Thymus (tissue), 11 donors: ENCODE data around the gene STAT5B. TPM values are rescaled to one million over a fixed set of nuclear protein-coding genes. Genes with fewer than 3 reads are reported as not detected.
A peak's percentile ranks its signal among the peaks of the same experiment; 100 is the strongest.

ENCODE experiments used
- DNase-seq, 9 donors: peaks; one replicate each; pipeline ENCODE4 v3.0.0-alpha.2; 2013; ENCODE audit warnings: low spot score in 9 of 9, low read depth in 6 of 9, missing footprints in 1 of 9
- H3K27ac ChIP-seq, 2 donors: one replicate each; pipeline ENCODE4 v1.5.1; 2013; ENCODE audit warnings: control low read depth in 1 of 2, low read depth in 1 of 2, low read length in 1 of 2, mild to moderate bottlenecking in 1 of 2, moderate library complexity in 1 of 2
- H3K27me3 ChIP-seq, 2 donors: one replicate each; pipeline ENCODE4 v1.5.1; 2013; ENCODE audit warnings: low read length in 1 of 2; ENCODE audit not compliant: control insufficient read depth in 2 of 2, insufficient read depth in 1 of 2
- H3K36me3 ChIP-seq, 2 donors: one replicate each; pipeline ENCODE4 v1.5.1; 2013; ENCODE audit warnings: low read length in 1 of 2, mild to moderate bottlenecking in 1 of 2, moderate library complexity in 1 of 2; ENCODE audit not compliant: control insufficient read depth in 2 of 2, insufficient read depth in 2 of 2
- H3K4me1 ChIP-seq, 2 donors: one replicate each; pipeline ENCODE4 v1.5.1; 2013; ENCODE audit warnings: low read length in 2 of 2; ENCODE audit not compliant: control insufficient read depth in 2 of 2, insufficient read depth in 2 of 2
- H3K4me3 ChIP-seq, 2 donors: one replicate each; pipeline ENCODE4 v1.5.1; 2013; ENCODE audit warnings: low read length in 2 of 2, control low read depth in 1 of 2, mild to moderate bottlenecking in 1 of 2
- H3K9me3 ChIP-seq, 2 donors: one replicate each; pipeline ENCODE4 v1.5.1; 2013; ENCODE audit warnings: low read length in 1 of 2, mild to moderate bottlenecking in 1 of 2; ENCODE audit not compliant: control insufficient read depth in 2 of 2, insufficient read depth in 1 of 2
- WGBS: extraction: QIAGEN DNeasy Blood & Tissue Kit; methylation state at CpG from one replicate; pipeline ENCODE4 v1.1.7; 2013; 5-methylcytosine and 5-hydroxymethylcytosine counted together
- polyA plus RNA-seq: library from polyadenylated mRNA; stranded (reverse); fragments of 200-250 nt; gene quantifications from one replicate; pipeline ENCODE4 v1.2.3, GENCODE V29; 2013
- total RNA-seq: library from RNA; stranded (reverse); fragments of 120-200 nt; gene quantifications from one replicate; pipeline ENCODE4 v1.2.4, GENCODE V29; 2013
- donor health status: healthy.

Gene STAT5B
- total and polyA plus RNA-seq, 2 donors, result 40.9 to 51.6 TPM

GRCh38 chr17:42202159-42202558, 74.0 kb downstream of the STAT5B start:
- H3K27me3 ChIP-seq, result no peaks in the 10 kb centered on the region
- WGBS, result 97% methylated on average over 6 of the region's 6 CpGs
- peaks cover 50% of the 10 kb centered on the region in 2 donors for H3K36me3 ChIP-seq
- no peaks in the 10 kb centered on the region for H3K4me1 ChIP-seq
- no peak overlapping the region for H3K27ac ChIP-seq
- H3K4me3 ChIP-seq, result no peak overlapping the region
- H3K9me3 ChIP-seq, result no peaks in the 10 kb centered on the region
- DNase-seq, result no peak

- H3K36me3 ChIP-seq, result peaks cover 49 to 50% of the 10 kb centered on the region in 2 donors
- WGBS, result 95% methylated on average over 10 of the region's 10 CpGs
- no peak overlapping the region for H3K4me3 ChIP-seq
- H3K27ac ChIP-seq, result no peak overlapping the region
- H3K9me3 ChIP-seq, result no peaks in the 10 kb centered on the region
- DNase-seq, result no peak
- H3K4me1 ChIP-seq, result no peaks in the 10 kb centered on the region
- H3K27me3 ChIP-seq, result no peaks in the 10 kb centered on the region
Observed at GRCh38 chr17:42201458-42201772, 74.8 kb downstream of the STAT5B start.

- no peak overlapping the region for H3K4me3 ChIP-seq
- DNase-seq, result no peak
- H3K27ac ChIP-seq, result no peak overlapping the region
- WGBS, result 98% methylated on average over 14 of the region's 14 CpGs
- no peaks in the 10 kb centered on the region for H3K27me3 ChIP-seq
- peaks cover 48% of the 10 kb centered on the region in 2 donors for H3K36me3 ChIP-seq
- no peaks in the 10 kb centered on the region for H3K9me3 ChIP-seq
- no peaks in the 10 kb centered on the region for H3K4me1 ChIP-seq
Observed at GRCh38 chr17:42200706-42201457, 75.3 kb downstream of the STAT5B start.

DNA sequence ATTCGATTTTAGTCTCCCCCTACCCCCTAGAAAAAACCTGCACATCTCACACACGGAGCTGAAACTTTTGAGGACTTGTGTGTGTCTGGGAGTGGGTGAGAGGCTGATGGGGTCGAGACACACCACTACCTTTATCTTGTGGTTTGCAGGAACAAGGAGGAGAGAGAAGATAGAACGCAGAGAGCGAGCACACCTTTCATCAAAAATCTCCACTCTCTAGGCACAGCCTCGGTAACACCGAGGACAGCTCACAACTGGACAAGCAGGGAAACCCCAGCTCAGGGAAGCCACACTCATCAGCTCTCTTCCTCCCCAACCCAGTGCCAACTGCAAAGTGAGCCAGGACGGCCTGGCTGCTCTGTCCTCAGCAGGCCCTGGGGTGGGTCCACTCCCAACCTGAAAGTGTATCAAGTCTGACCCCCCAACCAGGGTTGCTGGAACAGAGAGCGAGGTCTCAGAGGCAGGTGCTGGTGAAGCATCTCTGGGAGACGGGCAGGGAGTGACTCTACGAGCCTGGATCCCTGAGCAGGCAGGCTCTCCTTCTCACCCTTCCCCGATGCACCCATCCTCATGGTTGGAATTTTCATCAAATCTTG, 76.7 kb downstream of the STAT5B start:
- 88% methylated on average over 12 of the region's 12 CpGs for WGBS
- no peak overlapping the region for H3K4me3 ChIP-seq
- no peaks in the 10 kb centered on the region for H3K9me3 ChIP-seq
- no peak overlapping the region for H3K27ac ChIP-seq
- H3K4me1 ChIP-seq, result peaks cover 1 to 2% of the 10 kb centered on the region in 2 donors
- DNase-seq, result no peak
- H3K27me3 ChIP-seq, result no peaks in the 10 kb centered on the region
- H3K36me3 ChIP-seq, result peaks cover 39 to 40% of the 10 kb centered on the region in 2 donors

GRCh38 chr17:42198897-42199296, 77.3 kb downstream of the STAT5B start:
- peaks cover 33 to 35% of the 10 kb centered on the region in 2 donors for H3K36me3 ChIP-seq
- WGBS, result 53% methylated on average over 4 of the region's 4 CpGs
- no peak overlapping the region for H3K27ac ChIP-seq
- H3K4me3 ChIP-seq, result no peak overlapping the region
- H3K9me3 ChIP-seq, result no peaks in the 10 kb centered on the region
- peak in 1 of 9 donors; percentile 25 for DNase-seq
- H3K4me1 ChIP-seq, result peaks cover 3 to 8% of the 10 kb centered on the region in 2 donors
- no peaks in the 10 kb centered on the region for H3K27me3 ChIP-seq

GRCh38 chr17:42197564-42198156, 78.5 kb downstream of the STAT5B start:
- no peaks in the 10 kb centered on the region for H3K27me3 ChIP-seq
- peaks cover 10 to 17% of the 10 kb centered on the region in 2 donors for H3K4me1 ChIP-seq
- H3K36me3 ChIP-seq, result peaks cover 25 to 31% of the 10 kb centered on the region in 2 donors
- H3K4me3 ChIP-seq, result no peak overlapping the region
- no peaks in the 10 kb centered on the region for H3K9me3 ChIP-seq
- no peak for DNase-seq
- no peak overlapping the region for H3K27ac ChIP-seq
- WGBS, result 99% methylated on average over 8 of the region's 8 CpGs

DNA sequence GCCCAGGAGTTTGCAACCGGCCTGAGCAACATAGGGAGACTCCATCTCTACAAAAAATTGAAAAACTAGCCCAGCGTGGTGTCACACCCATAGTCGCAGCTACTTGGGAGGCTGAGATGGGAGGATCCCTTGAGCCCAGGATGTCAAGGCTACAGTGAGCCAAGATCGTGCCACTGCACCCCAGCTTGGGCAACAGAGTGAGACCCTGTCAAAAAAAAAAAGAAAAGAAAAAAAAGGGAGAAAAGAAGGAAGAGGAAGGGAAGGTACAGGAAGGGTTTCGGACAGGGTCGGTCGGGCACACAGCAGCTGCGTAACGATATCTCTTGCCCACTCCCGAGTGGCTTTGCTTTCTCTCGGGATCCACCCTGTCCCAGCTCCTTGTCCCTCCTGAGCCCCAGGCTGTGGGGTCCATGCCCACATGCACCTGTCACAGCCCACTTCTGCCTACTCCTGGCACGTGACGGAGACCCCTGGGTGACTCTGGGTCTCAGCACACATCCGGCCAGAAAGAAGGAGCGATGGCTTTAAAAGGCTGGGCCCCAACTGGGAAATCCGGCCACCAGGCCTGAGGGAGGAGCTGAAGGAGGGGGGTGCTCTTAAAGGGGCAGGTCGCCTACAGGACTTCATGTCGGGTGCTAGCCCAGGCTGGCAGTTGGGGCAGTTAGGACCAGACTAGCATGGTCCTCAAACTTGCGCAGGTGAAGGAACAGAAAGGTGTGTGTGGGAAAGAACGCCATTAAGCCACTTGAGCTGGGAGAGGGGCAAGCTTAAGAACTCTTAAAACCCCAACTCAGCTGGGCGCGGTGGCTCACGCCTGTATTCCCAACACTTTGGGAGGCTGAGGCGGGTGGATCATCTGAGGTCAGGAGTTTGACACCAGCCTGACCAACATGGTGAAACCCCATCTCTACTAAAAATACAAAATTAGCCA, 82.0 kb downstream of the STAT5B start, which contains the start of gene GHDC:
Gene GHDC, minus strand, starts transcription at position 526 of the 931 bp plus-strand sequence. CDS start 913 bp downstream, outside the sequence.
- Histone ChIP-seq H3K9me3 (no peaks in the 10 kb centered on the region), H3K27ac (peak within 1 kb of the TSS; percentile 71 to 78), H3K27me3 (no peaks in the 10 kb centered on the region), H3K4me1 (peaks cover 10 to 17% of the 10 kb centered on the region in 2 donors), H3K36me3 (peaks cover 0 to 2% of the 10 kb centered on the region in 2 donors), H3K4me3 (peak within 1 kb of the TSS; percentile 67 to 72)
- WGBS, result 22% methylated on average over 24 of the region's 24 CpGs
- DNase-seq, result peak; percentile 68 to 93 (median 82)

- 88% methylated on average over 12 of the region's 12 CpGs for WGBS
- Histone ChIP-seq H3K4me1 (peaks cover 10 to 23% of the 10 kb centered on the region in 2 donors), H3K36me3 (peaks cover 0 to 2% of the 10 kb centered on the region in 2 donors), H3K4me3 (peak overlapping the region; percentile 67 to 72), H3K9me3 (no peaks in the 10 kb centered on the region), H3K27me3 (no peaks in the 10 kb centered on the region), H3K27ac (no peak overlapping the region)
- no peak for DNase-seq
Observed at GRCh38 chr17:42193216-42193968, 82.8 kb downstream of the STAT5B start.
